GM18870 (cell line): Measurements from ENCODE around the gene TK2.
"Not testable (repeated sequence)": the region's sequence is repeated elsewhere in the genome, so short reads cannot be mapped to it uniquely, and the experiment has no call there.

Source experiments
- ATAC-seq: cut with Tn5 transposase; IDR thresholded peaks from one replicate; pipeline ENCODE4 v1.9.1; 2021; ENCODE audit warnings: moderate library complexity; ENCODE audit not compliant: unreplicated experiment

Gene TK2

DNA sequence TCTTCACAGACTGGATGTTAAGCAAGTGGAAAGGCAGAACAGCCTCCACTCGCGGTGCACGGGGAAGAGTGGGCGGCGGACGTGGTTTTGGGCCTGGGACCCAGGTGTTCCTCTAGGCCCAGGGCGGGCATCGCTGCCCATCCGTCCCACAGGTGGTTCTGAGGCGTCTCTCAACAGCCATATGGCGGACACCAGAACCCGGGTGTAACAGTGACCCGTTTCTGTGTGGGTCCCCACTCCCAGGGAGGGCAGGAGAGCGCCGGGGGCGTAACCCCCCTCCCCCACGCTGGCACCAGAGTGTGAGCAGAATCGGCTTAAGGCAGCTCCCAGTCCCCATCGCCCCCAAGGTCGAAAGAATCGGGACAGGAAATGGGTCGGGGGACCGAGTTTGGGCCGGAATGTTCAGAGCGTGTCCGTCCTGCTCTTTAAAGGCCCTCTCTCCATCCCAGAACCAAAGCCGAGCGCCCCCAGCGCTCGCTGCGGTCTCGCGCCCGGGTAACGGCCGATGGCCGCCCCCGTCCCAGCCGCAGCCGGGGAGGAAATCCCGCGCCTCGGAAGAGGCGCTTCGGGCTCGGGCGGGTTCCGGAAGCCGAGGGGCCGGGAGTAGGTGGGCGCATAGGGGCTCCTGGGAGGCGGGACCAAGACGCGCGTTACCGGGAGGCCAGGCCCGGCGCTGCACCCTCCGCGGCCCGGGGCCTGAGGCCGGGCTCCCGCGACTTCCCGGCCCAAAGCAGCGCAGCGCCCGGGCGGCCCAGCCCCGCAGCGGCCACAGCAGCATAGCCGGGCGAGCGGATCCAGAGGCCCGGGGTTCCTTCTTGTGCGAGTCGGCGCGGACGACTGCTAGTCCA lies at the start of gene TK2:
TSS of gene TK2 (minus strand) at position 839 of the 848 bp plus-strand sequence. CDS start at position 778, 61 bp downstream.
- ATAC-seq, result no peak

DNA sequence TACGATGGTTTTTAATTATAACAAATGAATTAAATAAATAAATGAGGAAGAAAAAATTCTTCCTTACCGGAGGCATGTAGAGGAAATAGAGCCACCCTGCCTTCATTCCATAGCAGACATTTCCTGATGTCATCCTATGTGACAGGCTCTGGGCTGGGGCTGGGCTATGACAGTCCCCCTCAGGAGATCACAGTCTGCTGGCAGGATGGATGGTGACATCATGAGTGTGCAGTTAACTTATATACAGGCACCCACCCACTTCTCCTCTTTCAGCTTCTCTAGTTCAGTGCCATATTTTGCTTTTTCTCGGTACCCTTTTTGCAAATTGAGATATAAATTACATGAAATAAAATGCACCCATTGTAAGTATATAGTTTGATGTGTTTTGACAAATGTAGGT lies 48.2 kb upstream of the TK2 start:
- ATAC-seq, result no peak

DNA sequence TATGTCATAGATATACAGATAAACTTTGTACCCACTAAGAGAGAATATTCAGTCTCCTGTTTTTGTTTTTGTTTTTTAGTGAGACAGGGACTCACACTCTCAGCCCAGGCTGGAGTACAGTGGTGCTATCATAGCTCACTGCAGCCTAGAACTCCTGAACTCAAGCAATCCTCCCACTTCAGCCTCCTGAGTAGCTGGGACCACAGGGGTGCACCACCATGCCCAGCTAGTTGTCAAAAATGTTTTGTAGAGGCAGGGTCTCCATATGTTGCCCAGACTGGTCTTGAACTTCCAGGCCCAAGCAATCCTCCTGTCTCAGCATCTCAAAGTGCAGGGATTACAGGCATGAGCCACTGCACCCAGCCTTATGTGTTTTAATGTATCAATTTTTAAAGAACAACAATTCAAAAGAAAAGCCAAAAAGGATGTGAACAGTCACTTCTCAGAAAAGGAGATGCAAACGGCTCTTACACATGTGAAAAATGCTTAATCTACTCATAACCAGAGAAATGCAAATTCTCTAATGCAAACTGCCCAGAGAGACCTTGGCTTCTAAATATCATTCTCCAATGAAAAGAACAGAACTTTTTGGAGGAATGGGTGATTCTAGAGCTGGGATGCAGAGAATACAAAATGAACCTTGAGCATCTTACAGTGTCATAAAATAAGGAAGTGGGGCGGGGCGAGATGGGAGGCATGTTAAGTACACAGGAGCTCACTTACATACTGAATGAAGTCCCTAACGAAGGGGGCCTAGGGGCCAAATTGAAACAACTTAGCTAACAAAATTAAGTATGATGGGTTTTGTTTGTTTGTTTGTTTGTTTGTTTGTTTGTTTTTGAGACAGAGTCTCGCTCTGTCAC lies 47.3 kb upstream of the TK2 start:
- no peak for ATAC-seq

DNA sequence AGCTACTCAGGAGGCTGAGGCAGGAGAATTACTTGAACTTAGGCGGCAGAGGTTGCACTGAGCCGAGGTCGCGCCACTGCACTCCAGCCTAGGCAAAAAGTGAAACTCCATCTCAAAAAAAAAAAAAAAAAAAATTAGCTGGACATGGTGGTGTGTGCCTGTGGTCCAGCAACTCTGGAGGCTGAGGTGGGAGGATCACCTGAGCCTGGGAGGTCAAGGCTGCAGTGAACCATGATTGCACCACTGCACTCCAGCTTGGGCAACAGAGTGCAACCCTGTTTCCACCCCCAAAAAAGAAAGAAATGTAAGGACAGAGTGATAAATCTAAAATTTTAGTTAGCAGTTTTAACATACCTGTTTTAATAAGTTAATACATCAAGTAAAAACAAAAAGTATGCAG lies 46.6 kb upstream of the TK2 start:
- not testable (repeated sequence) for ATAC-seq

DNA sequence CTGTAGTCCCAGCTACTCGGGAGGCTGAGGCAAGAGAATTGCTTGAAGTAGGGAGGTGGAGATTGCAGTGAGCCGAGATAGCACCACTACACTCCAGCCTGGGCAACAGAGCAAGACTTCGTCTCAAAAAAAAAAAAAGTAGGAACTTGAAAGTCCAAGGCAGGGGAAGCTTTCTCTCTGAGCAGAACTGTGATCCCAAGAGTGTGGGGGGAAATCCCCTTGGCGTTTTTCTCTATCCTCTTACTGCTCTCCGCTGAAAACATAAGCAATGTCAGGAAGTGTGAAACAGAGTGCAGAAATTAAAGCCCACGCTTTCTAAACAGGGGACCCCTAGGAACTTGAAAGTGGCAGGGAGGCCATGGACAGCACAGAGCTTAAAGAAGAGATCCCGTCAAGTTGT lies 44.8 kb upstream of the TK2 start:
- no peak for ATAC-seq

DNA sequence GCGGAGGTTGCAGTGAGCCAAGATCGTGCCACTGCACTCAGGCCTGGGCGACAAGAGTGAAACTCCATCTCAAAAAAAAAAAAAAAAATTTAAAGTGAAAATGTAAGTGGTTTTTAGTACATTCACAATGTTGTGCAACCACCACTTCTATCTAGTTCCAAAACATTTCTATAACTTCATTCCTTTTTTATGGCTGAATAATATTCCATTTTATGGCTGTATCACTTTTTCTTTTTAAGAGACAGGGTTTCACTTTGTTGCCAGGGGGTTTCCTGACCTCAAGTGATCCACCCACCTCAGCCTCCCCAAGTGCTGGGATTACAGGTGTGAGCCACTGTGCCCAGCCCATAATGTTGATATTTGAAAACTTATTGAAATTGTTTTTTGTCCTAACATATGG lies 42.9 kb upstream of the TK2 start:
- no peak for ATAC-seq

DNA sequence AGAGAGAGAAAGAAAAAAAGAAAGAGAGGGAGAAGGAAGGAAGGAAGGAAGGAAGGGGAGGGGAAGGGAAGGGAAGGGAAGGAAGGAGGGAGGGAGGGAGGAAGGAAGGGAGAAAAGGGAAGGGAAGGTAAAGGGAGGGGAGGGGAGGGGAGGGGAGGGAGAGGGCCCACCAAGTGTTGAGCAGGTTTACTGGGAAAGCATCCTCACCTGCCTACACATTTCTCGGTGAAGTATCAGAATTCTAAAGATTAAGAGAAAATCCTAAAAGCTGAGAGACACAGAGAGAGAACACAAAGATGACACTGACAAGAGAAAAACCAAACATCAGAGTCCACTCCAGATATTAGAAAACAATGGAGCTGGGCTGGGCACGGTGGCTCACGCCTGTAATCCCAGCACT lies 42.3 kb upstream of the TK2 start:
- no peak for ATAC-seq

DNA sequence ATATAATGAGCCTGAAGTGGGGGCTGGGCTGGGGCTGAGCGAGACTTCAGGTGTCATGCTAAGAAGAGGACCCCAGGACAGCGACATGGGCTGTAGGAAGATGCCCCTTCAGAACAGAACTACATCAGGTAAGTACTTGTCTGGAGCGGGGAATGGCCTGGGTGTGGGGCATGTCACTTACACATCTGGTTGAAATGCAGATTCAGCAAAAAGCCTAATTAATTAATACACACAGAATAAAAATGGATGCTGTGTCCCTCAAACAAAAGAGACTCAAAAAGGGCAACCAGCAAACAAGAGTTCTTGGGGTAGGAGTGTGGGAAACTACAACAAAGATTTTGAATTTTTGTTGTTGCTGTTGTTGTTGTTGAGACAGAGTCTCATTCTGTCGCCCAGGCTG lies 41.1 kb upstream of the TK2 start:
- ATAC-seq, result no peak

DNA sequence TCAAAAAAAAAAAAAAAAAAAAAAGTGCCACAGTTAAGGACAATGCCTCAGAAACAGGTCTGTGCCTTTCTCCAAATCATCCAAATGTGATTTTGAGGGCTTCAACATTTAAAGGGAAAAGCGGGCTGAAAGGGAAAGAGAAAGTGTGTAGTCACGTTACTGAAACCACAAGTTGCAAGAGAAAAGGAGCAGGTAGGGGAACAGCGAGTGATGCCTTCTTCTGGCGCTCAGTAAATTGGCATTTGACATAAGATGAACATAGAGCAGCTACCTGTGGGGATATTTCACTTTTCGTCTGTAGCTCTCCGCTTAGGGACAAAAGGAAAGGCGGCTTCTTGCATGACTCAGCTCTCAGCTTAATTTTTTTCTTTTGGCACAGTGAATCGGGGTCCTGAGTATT lies 40.4 kb upstream of the TK2 start:
- peak; percentile 45 for ATAC-seq

DNA sequence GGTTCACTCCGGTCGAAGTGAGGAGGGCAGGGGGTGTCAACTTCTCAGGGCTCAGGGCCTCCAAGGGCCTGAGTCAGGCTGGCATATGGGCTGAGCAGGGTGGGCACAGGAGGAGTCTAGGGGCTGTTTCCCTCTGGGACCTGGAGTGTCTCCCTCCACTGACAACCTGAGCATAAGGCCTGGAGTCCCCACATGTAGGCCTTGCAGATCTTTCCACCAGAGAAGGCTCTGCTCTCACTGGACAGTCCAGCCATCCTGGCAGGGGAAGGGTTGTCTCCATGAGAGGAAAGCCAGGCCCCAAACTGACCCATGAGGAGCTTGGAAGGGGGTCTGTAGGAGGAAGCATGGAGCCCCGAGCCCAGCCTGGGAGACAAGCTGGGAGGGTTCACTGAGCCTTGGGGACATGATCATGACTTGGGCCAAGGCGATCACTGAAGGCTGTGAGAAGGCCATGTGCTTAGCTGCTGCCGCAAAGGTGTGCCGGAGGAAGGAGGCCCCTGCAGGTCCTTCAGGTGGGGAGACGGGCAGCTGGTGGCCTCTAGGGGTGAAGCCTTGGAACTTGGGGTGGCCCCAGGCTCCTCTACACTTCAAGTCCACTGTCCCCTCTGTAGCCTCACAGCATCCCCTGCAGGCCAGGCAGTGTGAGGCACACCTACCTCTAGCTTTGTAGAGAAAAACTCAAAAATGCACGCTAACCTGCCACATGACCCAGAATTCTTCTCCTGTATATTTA lies 39.2 kb upstream of the TK2 start:
- ATAC-seq, result no peak

DNA sequence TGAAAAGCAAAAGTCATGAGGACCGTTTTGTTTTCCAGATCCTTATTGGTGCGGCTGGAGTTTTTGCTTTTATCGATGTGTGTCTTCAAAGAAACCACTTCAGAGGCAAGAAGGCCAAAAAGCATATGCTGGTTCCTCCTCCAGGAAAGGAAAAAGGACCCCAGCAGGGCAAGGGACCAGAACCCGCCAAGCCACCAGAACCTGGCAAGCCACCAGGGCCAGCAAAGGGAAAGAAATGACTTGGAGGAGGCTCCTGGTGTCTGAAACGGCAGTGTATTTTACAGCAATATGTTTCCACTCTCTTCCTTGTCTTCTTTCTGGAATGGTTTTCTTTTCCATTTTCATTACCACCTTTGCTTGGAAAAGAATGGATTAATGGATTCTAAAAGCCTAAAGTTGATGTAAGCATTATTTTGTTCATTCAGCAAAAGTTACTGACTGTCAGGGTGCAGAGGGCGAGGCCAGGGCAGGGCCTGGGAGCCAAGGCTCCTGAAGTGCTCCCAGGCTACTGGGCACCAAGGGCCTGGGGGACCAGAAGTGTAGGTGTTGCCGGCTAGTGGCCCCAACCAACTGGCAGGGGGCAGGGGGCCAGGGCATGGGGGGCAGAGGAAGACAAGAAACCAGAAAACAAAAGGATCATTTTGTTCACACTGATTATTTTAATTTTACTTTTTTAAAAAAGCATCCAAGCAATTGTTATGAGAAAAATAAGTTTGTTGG lies 38.1 kb upstream of the TK2 start:
- ATAC-seq, result no peak

DNA sequence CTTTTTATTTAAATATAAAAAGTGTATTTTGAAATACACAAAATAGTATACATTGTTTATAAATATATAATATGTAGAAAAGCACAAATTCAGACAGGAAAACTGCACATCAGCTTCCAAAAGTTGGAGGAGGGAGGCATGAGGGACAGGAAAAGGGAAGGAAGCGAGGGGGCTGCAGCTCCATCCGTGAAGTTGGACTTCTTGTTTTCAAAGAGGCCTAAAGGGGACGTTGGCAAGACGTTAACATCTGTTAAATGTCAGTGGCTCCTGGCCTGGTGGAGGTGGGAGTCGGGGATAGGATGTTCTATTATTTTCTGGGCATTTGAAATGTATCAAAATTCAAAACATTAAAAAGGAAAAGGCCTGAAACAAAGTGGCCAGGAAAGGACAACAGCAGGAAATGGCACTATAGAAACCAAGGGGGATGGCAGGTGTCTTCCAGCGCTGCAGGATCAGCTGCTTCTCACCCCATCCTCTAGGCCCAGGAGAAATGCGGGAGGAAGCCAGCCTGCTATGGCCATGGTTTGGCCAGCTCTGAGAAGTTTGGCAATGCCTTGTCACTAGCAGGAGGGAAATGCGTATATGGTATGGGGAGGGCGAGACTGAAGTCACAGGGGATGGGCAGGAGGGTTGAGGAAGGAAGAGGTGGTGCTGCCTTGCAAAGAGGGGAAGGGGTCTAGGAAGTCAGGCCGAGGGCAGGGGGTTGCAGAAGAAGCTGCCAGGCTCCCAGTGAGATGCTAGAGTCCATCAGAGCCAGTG lies 35.7 kb upstream of the TK2 start:
- no peak for ATAC-seq

DNA sequence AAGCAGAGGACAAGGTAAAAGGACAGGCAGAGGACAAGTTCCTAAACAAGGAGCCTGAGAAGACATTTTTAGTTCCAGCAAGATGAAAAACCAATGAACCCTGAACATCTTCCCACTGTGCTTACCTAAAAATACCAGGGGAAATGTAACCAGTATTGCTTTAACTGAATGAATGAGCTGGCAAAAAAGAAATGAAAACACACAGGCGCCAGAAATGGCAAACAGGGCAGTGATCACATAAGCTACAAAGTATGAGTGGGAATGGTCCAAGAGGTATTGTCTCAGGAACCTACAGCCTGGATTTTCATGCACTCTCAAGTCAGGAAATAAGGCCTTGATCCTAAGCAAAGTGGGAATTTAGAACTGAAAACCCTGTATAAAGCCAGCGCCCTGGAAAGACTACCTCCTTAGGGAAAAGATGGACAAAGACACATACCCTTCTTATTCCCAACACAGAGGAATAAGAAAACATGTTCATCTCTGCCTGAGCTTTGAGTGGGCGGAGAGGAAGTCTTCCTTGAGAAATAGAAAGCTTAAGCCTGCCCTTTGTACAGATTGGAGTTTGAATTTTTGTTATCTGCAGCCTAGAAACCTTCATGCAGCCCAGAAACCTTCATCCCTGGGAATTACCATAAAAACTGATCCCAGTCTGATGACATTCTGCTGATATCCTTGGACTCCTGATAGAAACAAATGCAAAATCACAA lies 31.5 kb upstream of the TK2 start:
- no peak for ATAC-seq

DNA sequence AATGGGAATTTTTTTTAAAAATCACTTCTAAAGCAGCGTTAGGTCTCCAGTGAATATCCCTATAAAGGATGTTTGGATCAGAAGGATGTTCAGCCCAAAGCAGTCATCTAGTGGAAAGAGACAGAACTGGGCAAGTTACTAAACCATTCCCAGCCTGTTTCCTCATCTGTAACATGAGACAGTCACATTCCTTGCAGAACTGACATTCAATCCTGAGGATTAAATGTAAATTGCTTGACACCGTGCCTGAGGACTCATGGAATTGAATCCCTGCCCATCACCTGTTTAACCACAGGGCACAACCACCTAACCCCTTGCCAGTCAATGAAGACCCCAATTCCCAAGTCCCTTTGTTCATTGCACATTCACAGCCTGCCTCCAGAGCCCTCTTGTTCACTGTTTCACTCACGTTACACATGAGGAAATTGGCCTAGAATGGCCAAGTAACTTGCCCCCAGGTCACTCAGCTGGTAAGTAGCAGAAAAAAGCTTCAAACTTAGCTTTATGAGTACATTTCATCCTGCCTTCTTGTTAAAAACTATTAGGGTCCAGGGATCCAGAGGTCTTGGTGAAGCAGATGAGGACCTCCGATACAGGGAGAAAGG lies 30.8 kb upstream of the TK2 start:
- ATAC-seq, result no peak

DNA sequence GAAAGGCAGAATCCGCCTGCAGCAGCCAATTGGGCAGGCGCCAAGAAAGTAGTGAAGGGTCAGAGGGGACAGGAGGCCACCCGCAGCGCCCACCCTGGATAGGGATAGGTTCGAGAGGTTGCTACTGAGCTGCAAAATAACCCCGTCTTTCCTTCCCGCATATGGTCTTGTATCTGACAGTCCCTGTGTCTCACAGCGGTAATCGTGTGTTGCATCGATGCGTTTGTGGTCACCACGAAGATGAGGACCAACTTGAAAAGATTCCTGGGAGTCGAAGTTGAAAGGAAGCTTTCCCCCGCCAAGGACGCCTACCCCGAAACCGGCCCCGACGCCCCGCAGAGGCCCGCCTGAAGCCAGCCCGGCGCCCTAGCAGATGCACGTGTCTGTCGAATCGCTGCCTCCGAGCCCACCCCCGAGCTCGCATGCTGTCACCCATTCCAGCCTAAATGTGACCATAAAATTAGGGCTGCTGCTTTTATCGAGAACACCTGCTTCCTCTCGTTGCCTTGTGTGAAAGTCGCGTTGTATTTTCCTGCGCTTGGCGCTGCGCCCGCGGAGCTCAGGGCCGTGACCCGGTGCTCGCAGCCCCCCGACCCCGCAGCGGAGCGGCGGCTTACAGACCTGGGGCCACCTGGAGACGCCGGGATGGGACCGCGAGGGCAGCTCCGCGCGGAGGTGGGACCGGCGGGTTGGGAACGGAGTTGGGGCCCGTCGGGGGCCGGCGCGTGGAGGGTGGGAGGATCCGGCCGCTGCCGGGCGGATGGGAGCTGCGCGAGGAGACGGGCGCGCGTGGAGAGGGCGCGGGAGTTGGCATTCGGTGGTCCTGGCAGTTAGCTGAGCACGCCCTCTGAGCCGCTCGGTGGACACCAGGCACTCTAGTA lies 29.0 kb upstream of the TK2 start, which contains the start of gene CMTM2:
TSS of gene CMTM2 (plus strand) at position 813 of the 881 bp plus-strand sequence. CDS start 145 bp downstream, outside the sequence.
- ATAC-seq, result no peak

DNA sequence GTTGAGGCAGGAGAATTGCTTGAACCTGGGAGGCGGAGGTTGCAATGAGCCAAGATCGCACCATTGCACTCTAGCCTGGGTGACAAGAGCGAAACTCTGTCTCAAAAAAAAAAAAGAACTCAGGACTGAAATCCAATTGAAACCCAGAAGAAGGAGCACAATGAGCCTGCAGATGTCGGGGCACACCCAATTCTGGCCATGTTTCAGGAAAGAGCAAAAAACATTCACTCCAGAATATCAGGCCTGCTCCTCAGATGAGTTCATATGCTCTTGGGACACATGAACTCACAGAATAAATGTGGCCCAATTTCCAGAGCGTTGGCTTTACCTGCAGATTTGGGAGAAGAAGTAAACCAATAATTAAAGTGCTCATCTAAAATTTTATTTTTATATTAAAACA lies 26.4 kb upstream of the TK2 start:
- ATAC-seq, result no peak

DNA sequence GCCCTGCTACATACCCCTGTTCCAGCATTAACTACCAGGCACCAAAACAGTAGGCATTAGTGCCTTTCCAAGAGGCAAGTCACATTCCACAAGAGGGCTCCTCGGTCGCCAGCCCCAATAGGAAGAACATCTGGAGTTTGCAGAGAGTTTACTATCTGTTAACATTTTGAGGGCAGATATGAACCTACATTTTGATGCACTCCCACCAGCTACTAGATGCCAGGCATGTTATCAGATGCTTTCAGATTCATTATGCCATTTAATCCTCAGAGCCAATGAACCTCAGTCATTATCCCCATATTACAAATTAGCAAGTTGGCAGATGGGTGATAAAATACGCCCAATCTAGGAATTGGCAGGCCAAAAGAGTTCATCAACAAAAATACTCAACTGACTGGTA lies 25.1 kb upstream of the TK2 start:
- no peak for ATAC-seq

DNA sequence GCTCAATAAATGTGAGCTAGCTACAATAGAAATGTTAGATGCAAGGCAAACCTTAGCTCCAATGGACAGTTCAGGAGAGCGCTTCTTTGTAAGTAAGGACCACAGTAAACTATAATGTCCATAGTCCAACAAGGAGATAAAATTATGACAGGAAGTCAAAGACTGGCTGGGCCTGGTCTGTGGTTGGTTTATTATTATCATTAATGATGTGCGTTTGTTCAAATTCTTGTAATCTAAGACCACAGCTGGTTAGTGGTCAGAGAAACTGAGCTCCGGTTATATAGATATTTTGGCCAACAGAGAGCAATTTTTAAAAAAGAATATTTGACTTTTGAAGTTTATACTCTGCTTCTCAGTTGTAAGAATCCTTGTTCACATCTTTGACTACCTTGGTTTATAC lies 24.6 kb upstream of the TK2 start:
- no peak for ATAC-seq
